NCI-H510A treated with DMSO at 0.1 percent for 48 hours (cell line): Measurements from ENCODE around the gene MEF2C.
A peak's percentile ranks its signal among the peaks of the same experiment; 100 is the strongest.
"Not testable (repeated sequence)": the region's sequence is repeated elsewhere in the genome, so short reads cannot be mapped to it uniquely, and the experiment has no call there.

Source experiments
- DNase-seq: peaks from one replicate; lab custom pipeline; 2025; lab: John Stamatoyannopoulos, UW

MEF2C gene

GRCh38 chr5:88883059-88883835 lies at the start of gene MEF2C:
TSS of gene MEF2C (minus strand) at chr5:88883184. CDS start at chr5:88823788, 59,396 bp downstream.
- peak; percentile 64 for DNase-seq

GRCh38 chr5:88932541-88932940 lies 49.6 kb upstream of the MEF2C start:
- DNase-seq: no peak

GRCh38 chr5:88930335-88930734 lies 47.4 kb upstream of the MEF2C start:
- DNase-seq: no peak

- DNase-seq: no peak
These were observed 46.4 kb upstream of the MEF2C start for GRCh38 chr5:88929385-88929784.

- DNase-seq: no peak
These were observed 43.8 kb upstream of the MEF2C start for GRCh38 chr5:88926774-88927173.

- DNase-seq: no peak
These were observed 42.9 kb upstream of the MEF2C start for GRCh38 chr5:88925692-88926490.

- DNase-seq: no peak
These were observed 41.3 kb upstream of the MEF2C start for GRCh38 chr5:88924330-88924657.

GRCh38 chr5:88923623-88924329 lies 40.8 kb upstream of the MEF2C start:
- no peak for DNase-seq

- not testable (repeated sequence) for DNase-seq
These were observed 29.8 kb upstream of the MEF2C start for GRCh38 chr5:88912743-88913142.

- not testable (repeated sequence) for DNase-seq
These were observed 28.1 kb upstream of the MEF2C start for GRCh38 chr5:88911059-88911572.

GRCh38 chr5:88904478-88904877 lies 21.5 kb upstream of the MEF2C start:
- DNase-seq: not testable (repeated sequence)

- not testable (repeated sequence) for DNase-seq
These were observed 21.0 kb upstream of the MEF2C start for GRCh38 chr5:88903966-88904365.

GRCh38 chr5:88901077-88901476 lies 18.1 kb upstream of the MEF2C start:
- not testable (repeated sequence) for DNase-seq

GRCh38 chr5:88899096-88899737 lies 16.2 kb upstream of the MEF2C start:
- DNase-seq: no peak

- no peak for DNase-seq
These were observed 14.8 kb upstream of the MEF2C start for GRCh38 chr5:88897748-88898147.

GRCh38 chr5:88895681-88896501 lies 12.9 kb upstream of the MEF2C start:
- DNase-seq: no peak

GRCh38 chr5:88892669-88893068 lies 9.7 kb upstream of the MEF2C start:
- DNase-seq: no peak

- DNase-seq: no peak
These were observed 7.2 kb upstream of the MEF2C start for GRCh38 chr5:88890070-88890781.

- no peak for DNase-seq
These were observed 6.4 kb upstream of the MEF2C start for GRCh38 chr5:88889189-88890069.

GRCh38 chr5:88888848-88889188 lies 5.8 kb upstream of the MEF2C start:
- DNase-seq: no peak
